Bronchial epithelial cell (primary cell): ENCODE results near the gene PLEKHA4. TPM values are rescaled to one million over a fixed set of nuclear protein-coding genes. Genes with fewer than 3 reads are reported as not detected.

Experiments used
- DNase-seq: peaks from one replicate; pipeline ENCODE4 v3.0.0-alpha.2; 2010; ENCODE audit warnings: low read depth
- FAIRE-seq: peaks from 2 replicates; lab custom pipeline; 2011; peaks lifted over from hg19 to GRCh38; lab: Jason Lieb, UNC
- H3K27me3 ChIP-seq: 2 replicates; pipeline ENCODE4 v1.5.1; 2011; ENCODE audit warnings: low read length; ENCODE audit not compliant: control insufficient read depth, insufficient read depth
- H3K36me3 ChIP-seq: 2 replicates; pipeline ENCODE4 v1.5.1; 2011; ENCODE audit warnings: low read length; ENCODE audit not compliant: control insufficient read depth, insufficient read depth
- H3K4me3 ChIP-seq: 2 replicates; pipeline ENCODE4 v1.5.1; 2011; ENCODE audit warnings: mild to moderate bottlenecking, low read depth, low read length, control low read depth
- CTCF ChIP-seq: IDR thresholded peaks from 2 replicates; pipeline ENCODE4 v1.5.1; 2011; ENCODE audit warnings: mild to moderate bottlenecking, moderate library complexity, low read length, control low read depth, inconsistent platforms; ENCODE audit not compliant: insufficient read depth, severe bottlenecking
- total RNA-seq: library from RNA; depleted of rRNA; stranded (reverse); fragments of >200 nt; gene quantifications from 2 replicates; pipeline ENCODE4 v1.2.1, GENCODE V29; 2014

The PLEKHA4 gene
- total RNA-seq, 1 donor from 2014 or later, result 0.79 TPM

- peaks cover 4% of the 10 kb centered on the region for H3K36me3 ChIP-seq
- no peak overlapping the region for H3K4me3 ChIP-seq
- FAIRE-seq (no peak), DNase-seq (no peak)
- TF ChIP-seq CTCF, result no peak
- H3K27me3 ChIP-seq, result no peaks in the 10 kb centered on the region
Measured at GRCh38 chr19:48799358-48800300, 68.8 kb downstream of the PLEKHA4 start.

GRCh38 chr19:48798937-48799336 is 69.5 kb downstream of the PLEKHA4 start:
- FAIRE-seq (no peak), DNase-seq (peak; percentile 26)

GRCh38 chr19:48797103-48797502 is 71.3 kb downstream of the PLEKHA4 start:
- no peak for TF ChIP-seq CTCF

More at GRCh38 chr19:48798937-48799336, 69.5 kb downstream of the PLEKHA4 start:
- Histone ChIP-seq H3K27me3 (no peaks in the 10 kb centered on the region), H3K4me3 (no peak overlapping the region), H3K36me3 (peaks cover 4% of the 10 kb centered on the region)
- no peak for TF ChIP-seq CTCF

GRCh38 chr19:48796298-48797083 is 71.9 kb downstream of the PLEKHA4 start:
- DNase-seq (no peak), FAIRE-seq (no peak)
- TF ChIP-seq CTCF, result no peak
- Histone ChIP-seq H3K4me3 (no peak overlapping the region), H3K36me3 (peaks cover 4% of the 10 kb centered on the region), H3K27me3 (no peaks in the 10 kb centered on the region)

More at GRCh38 chr19:48797103-48797502, 71.3 kb downstream of the PLEKHA4 start:
- FAIRE-seq (no peak), DNase-seq (no peak)
- H3K36me3 ChIP-seq, result peaks cover 4% of the 10 kb centered on the region
- no peaks in the 10 kb centered on the region for H3K27me3 ChIP-seq
- no peak overlapping the region for H3K4me3 ChIP-seq

GRCh38 chr19:48795685-48796070 is 72.7 kb downstream of the PLEKHA4 start:
- H3K27me3 ChIP-seq, result no peaks in the 10 kb centered on the region
- peaks cover 4% of the 10 kb centered on the region for H3K36me3 ChIP-seq
- no peak for DNase-seq
- no peak for FAIRE-seq
- no peak for TF ChIP-seq CTCF
- H3K4me3 ChIP-seq, result no peak overlapping the region
